PFSK-1 (cell line): Measurements from ENCODE around the gene PDE3B.

Source experiments
- FOXP2 ChIP-seq: optimal IDR thresholded peaks from 2 replicates; pipeline ENCODE3; 2011; ENCODE audit warnings: borderline replicate concordance, control low read depth, inconsistent platforms; ENCODE audit not compliant: insufficient read depth; ENCODE audit errors: extremely low read length, extremely low read depth
- POLR2AphosphoS5 ChIP-seq: IDR thresholded peaks from 2 replicates; pipeline ENCODE4 v1.6.1; 2012; ENCODE audit warnings: low read depth, mild to moderate bottlenecking, control low read depth, low read length, moderate library complexity
- SIN3A ChIP-seq: IDR thresholded peaks from 2 replicates; pipeline ENCODE4 v1.6.1; 2012; ENCODE audit warnings: mild to moderate bottlenecking, low read length, moderate library complexity, borderline replicate concordance; ENCODE audit not compliant: insufficient read depth
- TAF1 ChIP-seq: IDR thresholded peaks from 2 replicates; pipeline ENCODE4 v1.6.1; 2012; ENCODE audit warnings: low read length, control low read depth, borderline replicate concordance; ENCODE audit not compliant: insufficient read depth
- TF ChIP-seq, protein P1 (sequence below), 2 experiments: IDR thresholded peaks; 2 replicates each; pipeline versions ENCODE4 v1.6.1 to v1.8.0; 2011 to 2012; ENCODE audit warnings: low read depth in 2 of 2, low read length in 2 of 2, control low read depth in 1 of 2, inconsistent platforms in 1 of 2, mild to moderate bottlenecking in 1 of 2, moderate library complexity in 1 of 2; ENCODE audit not compliant: insufficient read depth in 1 of 2

PDE3B gene

GRCh38 chr11:14908214-14908880 is 264.7 kb downstream of the PDE3B start:
- no peak for TF ChIP-seq SIN3A
- no peak for TF ChIP-seq POLR2AphosphoS5
- TF ChIP-seq FOXP2, result no peak
- no peak for TF ChIP-seq TAF1
- TF ChIP-seq, protein P1, sequence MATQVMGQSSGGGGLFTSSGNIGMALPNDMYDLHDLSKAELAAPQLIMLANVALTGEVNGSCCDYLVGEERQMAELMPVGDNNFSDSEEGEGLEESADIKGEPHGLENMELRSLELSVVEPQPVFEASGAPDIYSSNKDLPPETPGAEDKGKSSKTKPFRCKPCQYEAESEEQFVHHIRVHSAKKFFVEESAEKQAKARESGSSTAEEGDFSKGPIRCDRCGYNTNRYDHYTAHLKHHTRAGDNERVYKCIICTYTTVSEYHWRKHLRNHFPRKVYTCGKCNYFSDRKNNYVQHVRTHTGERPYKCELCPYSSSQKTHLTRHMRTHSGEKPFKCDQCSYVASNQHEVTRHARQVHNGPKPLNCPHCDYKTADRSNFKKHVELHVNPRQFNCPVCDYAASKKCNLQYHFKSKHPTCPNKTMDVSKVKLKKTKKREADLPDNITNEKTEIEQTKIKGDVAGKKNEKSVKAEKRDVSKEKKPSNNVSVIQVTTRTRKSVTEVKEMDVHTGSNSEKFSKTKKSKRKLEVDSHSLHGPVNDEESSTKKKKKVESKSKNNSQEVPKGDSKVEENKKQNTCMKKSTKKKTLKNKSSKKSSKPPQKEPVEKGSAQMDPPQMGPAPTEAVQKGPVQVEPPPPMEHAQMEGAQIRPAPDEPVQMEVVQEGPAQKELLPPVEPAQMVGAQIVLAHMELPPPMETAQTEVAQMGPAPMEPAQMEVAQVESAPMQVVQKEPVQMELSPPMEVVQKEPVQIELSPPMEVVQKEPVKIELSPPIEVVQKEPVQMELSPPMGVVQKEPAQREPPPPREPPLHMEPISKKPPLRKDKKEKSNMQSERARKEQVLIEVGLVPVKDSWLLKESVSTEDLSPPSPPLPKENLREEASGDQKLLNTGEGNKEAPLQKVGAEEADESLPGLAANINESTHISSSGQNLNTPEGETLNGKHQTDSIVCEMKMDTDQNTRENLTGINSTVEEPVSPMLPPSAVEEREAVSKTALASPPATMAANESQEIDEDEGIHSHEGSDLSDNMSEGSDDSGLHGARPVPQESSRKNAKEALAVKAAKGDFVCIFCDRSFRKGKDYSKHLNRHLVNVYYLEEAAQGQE (IDR thresholded peaks at IDR 0.05; ENCODE audit: insufficient read depth in 1 of 2, low read depth in 2 of 2, low read length in 2 of 2), result no peak

GRCh38 chr11:14914536-14914935 is 270.9 kb downstream of the PDE3B start:
- no peak for TF ChIP-seq SIN3A
- no peak for TF ChIP-seq FOXP2
- no peak for TF ChIP-seq TAF1
- no peak for TF ChIP-seq POLR2AphosphoS5
- TF ChIP-seq, protein P1 (IDR thresholded peaks at IDR 0.05; ENCODE audit: insufficient read depth in 1 of 2, low read depth in 2 of 2, low read length in 2 of 2), result no peak

DNA sequence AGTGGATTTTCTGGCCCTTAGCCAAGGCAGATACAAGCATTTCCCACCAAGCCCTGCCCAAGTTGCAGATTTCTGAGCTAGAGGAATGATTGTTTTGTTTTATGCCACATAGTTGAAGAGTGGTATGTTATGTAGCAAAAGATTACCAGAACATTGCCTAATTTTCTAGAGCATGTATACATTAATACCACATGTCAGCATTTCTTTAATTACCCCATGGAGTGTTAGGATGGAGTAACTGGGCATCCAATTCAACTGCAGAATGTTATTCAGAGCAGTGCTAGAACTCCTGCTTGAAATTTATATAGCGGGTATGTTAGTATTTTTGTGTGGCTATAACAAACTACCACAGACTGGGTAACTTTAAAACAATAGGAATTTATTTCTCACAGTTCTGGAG is 272.8 kb downstream of the PDE3B start:
- TF ChIP-seq, protein P1 (IDR thresholded peaks at IDR 0.05; ENCODE audit: insufficient read depth in 1 of 2, low read depth in 2 of 2, low read length in 2 of 2), result no peak
- no peak for TF ChIP-seq FOXP2
- TF ChIP-seq SIN3A, result no peak
- no peak for TF ChIP-seq POLR2AphosphoS5
- no peak for TF ChIP-seq TAF1
